Right lobe of liver (tissue), 6 donors: ENCODE results near the gene CACNG4. TPM values are rescaled to one million over a fixed set of nuclear protein-coding genes. Genes with fewer than 3 reads are reported as not detected.

Experiments used
- ATAC-seq, 4 donors: fragments of 200-7000 bp; cut with Tn5 transposase; one replicate each; pipeline ENCODE4 v1.9.1; 2020; ENCODE audit warnings: mild to moderate bottlenecking in 4 of 4, moderate library complexity in 4 of 4
- DNase-seq, 3 donors: peaks; one replicate each; pipeline ENCODE4 v3.0.0-alpha.2; 2020
- H3K27ac ChIP-seq, 3 donors: fragments of 200-600 bp; one replicate each; pipeline ENCODE4 v1.8.0; 2022
- H3K27me3 ChIP-seq, 2 donors: fragments of 200-600 bp; one replicate each; pipeline ENCODE4 v1.8.0; 2022
- H3K36me3 ChIP-seq, 4 donors: fragments of 200-600 bp; sonication (generic) in 1 of 4; one replicate each; pipeline versions ENCODE4 v1.5.1 to v1.8.0; 2017 to 2022; ENCODE audit warnings: control low read depth in 1 of 4
- H3K4me1 ChIP-seq, 4 donors: fragments of 200-600 bp; sonication (generic) in 1 of 4; one replicate each; pipeline versions ENCODE4 v1.5.1 to v1.8.0; 2017 to 2022; ENCODE audit warnings: control low read depth in 1 of 4
- H3K4me3 ChIP-seq, 3 donors: fragments of 200-600 bp; one replicate each; pipeline ENCODE4 v1.8.0; 2022
- H3K9me3 ChIP-seq, 4 donors: fragments of 200-600 bp; sonication (generic) in 1 of 4; one replicate each; pipeline versions ENCODE4 v1.5.1 to v1.8.0; 2017 to 2022; ENCODE audit warnings: control low read depth in 1 of 4
- CTCF ChIP-seq, 4 donors: fragments of 200-600 bp in 3 of 4; fragments of 450-650 bp in 1 of 4; IDR thresholded peaks; one replicate each; pipeline versions ENCODE4 v1.5.1 to v1.8.0; 2016 to 2022; ENCODE audit warnings: antibody characterized with exemption in 4 of 4, mild to moderate bottlenecking in 2 of 4
- POLR2A ChIP-seq: fragments of 450-650 bp; IDR thresholded peaks from one replicate; pipeline ENCODE4 v1.6.1; 2017; ENCODE audit warnings: antibody characterized with exemption, mild to moderate bottlenecking
- WGBS: methylation state at CpG from one replicate; pipeline ENCODE4 v1.1.6; 2018; ENCODE audit warnings: low coverage, low lambda C conversion rate; ENCODE audit not compliant: insufficient coverage; ENCODE audit errors: missing lambda C conversion rate; 5-methylcytosine and 5-hydroxymethylcytosine counted together
- intact Hi-C, 2 donors: fragments of 100-400 bp; cut with DNase I; formaldehyde crosslinking; loops; one replicate each; pipeline versions ENCODE4 v1.11.2 to v1.14.1; 2022
- total RNA-seq, 6 experiments: library from RNA; depleted of rRNA in 2 of 6; stranded (reverse); fragments of >200 nt in 2 of 6; fragmentation: NEBNext Ultra II Directional in 3 of 6; extraction: Animal tissue kit (Norgen Biotek cat#: 25700) in 3 of 6; gene quantifications; one replicate each; pipeline versions ENCODE4 v1.1.0 to v1.2.4, GENCODE V29; 2016 to 2023
- donor health status: DM: no; HTN: yes; CAD: no.
- donor health status: DM: no; HTN: no; CAD: no.
- donor health status: DM: no; HTN: no; CAD: no.
- donor health status: DM: no; HTN: yes; CAD: no.
- donor health status: DM: no; HTN: yes; CAD: no.

The CACNG4 gene
- total RNA-seq, 6 experiments from 2014 or later, result not detected

- Histone ChIP-seq H3K4me3 (no peak overlapping the region), H3K4me1 (no peaks in the 10 kb centered on the region), H3K36me3 (no peaks in the 10 kb centered on the region), H3K27me3 (no peaks in the 10 kb centered on the region), H3K27ac (no peak overlapping the region), H3K9me3 (no peaks in the 10 kb centered on the region)
- ATAC-seq (no peak), DNase-seq (peak in 1 of 3 donors; percentile 34)
- TF ChIP-seq CTCF (IDR thresholded peaks at IDR 0.05) (no peak), POLR2A (no peak)
- intact Hi-C loops, result no loop called here
- WGBS, result 50% methylated on average over 7 of the region's 15 CpGs
These were observed 4.7 kb upstream of the CACNG4 start for GRCh38 chr17:66959641-66960375.

DNA sequence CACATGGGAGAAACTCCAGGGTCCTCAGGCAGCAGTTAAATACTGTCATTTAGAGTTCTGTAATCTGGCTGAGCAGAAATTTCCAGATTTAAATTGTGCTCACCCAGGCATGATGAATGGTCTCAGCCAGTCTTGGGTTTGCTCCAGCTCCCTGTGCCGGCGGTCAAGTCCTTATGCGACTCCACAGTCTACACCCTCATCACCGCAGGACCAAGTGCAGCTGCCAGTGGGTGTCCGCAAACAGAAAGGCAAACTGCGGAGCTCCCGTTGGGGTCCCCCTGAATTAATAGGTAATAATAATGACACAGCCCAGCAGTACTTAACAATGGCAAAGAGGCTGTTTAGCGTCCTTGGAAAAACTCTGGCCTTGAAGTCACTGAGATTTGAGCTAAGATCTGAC lies 3.9 kb upstream of the CACNG4 start:
- Histone ChIP-seq H3K9me3 (no peaks in the 10 kb centered on the region), H3K27me3 (peaks cover 0 to 1% of the 10 kb centered on the region in 2 donors), H3K4me3 (no peak overlapping the region), H3K4me1 (peaks cover 0 to 4% (median 0%) of the 10 kb centered on the region in 4 donors), H3K27ac (no peak overlapping the region), H3K36me3 (no peaks in the 10 kb centered on the region)
- TF ChIP-seq CTCF (IDR thresholded peaks at IDR 0.05) (no peak), POLR2A (no peak)
- no CpG with 5 or more reads among the region's 8 CpGs for WGBS
- intact Hi-C loops, result no loop called here
- DNase-seq (peak in 1 of 3 donors; percentile 14), ATAC-seq (no peak)

- 27% methylated on average over 8 of the region's 8 CpGs for WGBS
- H3K4me1 ChIP-seq, result peaks cover 0 to 12% (median 0%) of the 10 kb centered on the region in 4 donors
- intact Hi-C loops, result no loop called here
- peaks cover 0 to 7% of the 10 kb centered on the region in 2 donors for H3K27me3 ChIP-seq
- H3K36me3 ChIP-seq, result no peaks in the 10 kb centered on the region
- no peak overlapping the region for H3K27ac ChIP-seq
- ATAC-seq, result no peak
- no peak overlapping the region for H3K4me3 ChIP-seq
- H3K9me3 ChIP-seq, result no peaks in the 10 kb centered on the region
- TF ChIP-seq POLR2A (no peak), CTCF (IDR thresholded peaks at IDR 0.05) (no peak)
- no peak for DNase-seq
These were observed 992 bp upstream of the CACNG4 start for GRCh38 chr17:66963521-66963908.

DNA sequence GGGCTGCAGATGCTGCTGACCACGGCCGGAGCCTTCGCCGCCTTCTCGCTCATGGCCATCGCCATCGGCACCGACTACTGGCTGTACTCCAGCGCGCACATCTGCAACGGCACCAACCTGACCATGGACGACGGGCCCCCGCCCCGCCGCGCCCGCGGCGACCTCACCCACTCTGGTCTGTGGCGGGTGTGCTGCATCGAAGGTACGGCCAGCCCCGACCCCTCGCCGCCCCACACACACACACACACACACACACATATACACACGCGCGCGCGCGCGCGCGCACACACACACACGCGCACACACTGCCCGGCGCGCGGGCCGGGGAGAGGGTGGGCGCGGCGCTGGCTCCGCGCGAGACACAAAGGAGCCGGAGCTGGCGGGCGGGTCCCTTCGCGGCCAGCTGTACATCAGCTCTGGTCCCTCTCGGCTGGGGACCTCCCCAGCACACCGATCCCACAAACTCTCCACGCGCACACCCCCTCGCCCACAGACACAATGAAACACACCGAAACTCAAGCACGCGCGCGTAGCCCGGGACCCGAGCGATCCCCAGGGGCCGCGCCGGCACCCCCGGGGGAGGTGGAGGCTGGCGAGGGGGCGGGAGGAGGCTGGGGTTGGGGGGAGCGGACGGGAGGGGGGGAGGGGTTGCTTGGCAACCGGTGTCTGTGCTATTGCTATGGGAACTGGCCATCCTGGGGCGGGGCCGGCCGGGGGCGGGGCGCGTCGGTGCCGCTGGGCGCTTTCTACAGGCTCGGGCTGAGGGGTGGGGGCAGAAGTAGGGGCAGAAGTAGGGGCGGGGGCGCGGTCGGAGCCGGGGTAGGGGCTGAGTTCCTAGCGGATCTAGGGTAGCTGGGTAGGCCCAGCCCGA lies 658 bp downstream of the CACNG4 start:
- ATAC-seq, result peak in 2 of 4 donors; percentile 19 to 24

More for the DNA sequence above, 658 bp downstream of the CACNG4 start:
- intact Hi-C loops, result no loop called here
- no peaks in the 10 kb centered on the region for H3K36me3 ChIP-seq
- DNase-seq, result no peak
- peaks cover 0 to 12% (median 0%) of the 10 kb centered on the region in 4 donors for H3K4me1 ChIP-seq
- H3K27me3 ChIP-seq, result peaks cover 0 to 7% of the 10 kb centered on the region in 2 donors
- 5% methylated on average over 11 of the region's 92 CpGs for WGBS
- no peaks in the 10 kb centered on the region for H3K9me3 ChIP-seq
- H3K4me3 ChIP-seq, result peak overlapping the region in 2 of 3 donors; percentile 16 to 42
- H3K27ac ChIP-seq, result no peak overlapping the region
- TF ChIP-seq POLR2A (no peak), CTCF (IDR thresholded peaks at IDR 0.05) (no peak)
